Mucosa of descending colon (tissue), 3 donors: ENCODE results near the gene FAM13A. TPM values are rescaled to one million over a fixed set of nuclear protein-coding genes. Genes with fewer than 3 reads are reported as not detected.

Experiments
- ATAC-seq: fragments of 200-7000 bp; cut with Tn5 transposase; one replicate; pipeline ENCODE4 v1.9.1; 2020; ENCODE audit warnings: mild to moderate bottlenecking, moderate library complexity
- DNase-seq, 3 donors: peaks; one replicate each; pipeline ENCODE4 v3.0.0-alpha.2; 2020
- H3K36me3 ChIP-seq: fragments of 200-600 bp; one replicate; pipeline ENCODE4 v1.8.0; 2021; ENCODE audit warnings: low read depth, mild to moderate bottlenecking
- H3K4me1 ChIP-seq: fragments of 200-600 bp; one replicate; pipeline ENCODE4 v1.8.0; 2021; ENCODE audit warnings: low read depth, mild to moderate bottlenecking
- H3K4me3 ChIP-seq: fragments of 200-600 bp; one replicate; pipeline ENCODE4 v1.8.0; 2021; ENCODE audit warnings: mild to moderate bottlenecking
- H3K9me3 ChIP-seq: fragments of 200-600 bp; one replicate; pipeline ENCODE4 v1.8.0; 2021; ENCODE audit warnings: mild to moderate bottlenecking
- CTCF ChIP-seq: fragments of 200-600 bp; IDR thresholded peaks from one replicate; pipeline ENCODE4 v1.8.0; 2022; ENCODE audit warnings: antibody characterized with exemption, mild to moderate bottlenecking
- intact Hi-C, 2 donors: fragments of 100-400 bp; cut with DNase I in 1 of 2; cut with micrococcal nuclease in 1 of 2; formaldehyde crosslinking; loops; one replicate each; pipeline versions ENCODE4 v1.11.0 to v1.11.1; 2022; cut with DNase I, micrococcal nuclease
- total RNA-seq, 3 donors: library from RNA; stranded (reverse); fragmentation: NEBNext Ultra II Directional in 2 of 3; extraction: Animal tissue kit (Norgen Biotek cat#: 25700) in 2 of 3; gene quantifications; one replicate each; pipeline versions ENCODE4 v1.2.1 to v1.2.4, GENCODE V29; 2021 to 2023
- donor health status: DM: no; HTN: no; CAD: no; lungs with moderate emphysema.
- donor health status: DM: no; HTN: no; CAD: no.
- donor health status: DM: no; HTN: yes; CAD: no.

FAM13A gene
- total RNA-seq, 3 donors from 2014 or later, result 41.6 to 60.1 (median 50.2) TPM

GRCh38 chr4:89039730-89040338 lies 17.2 kb downstream of the FAM13A start:
- no peak for DNase-seq
- Histone ChIP-seq H3K36me3 (no peaks in the 10 kb centered on the region), H3K9me3 (peaks cover 9% of the 10 kb centered on the region), H3K4me3 (no peak overlapping the region), H3K4me1 (no peaks in the 10 kb centered on the region)
- intact Hi-C loops, result no loop called here
- no peak for ATAC-seq
- TF ChIP-seq CTCF, result no peak

GRCh38 chr4:89036535-89036934 lies 20.4 kb downstream of the FAM13A start:
- intact Hi-C loops, result no loop called here
- no peak for ATAC-seq
- Histone ChIP-seq H3K4me3 (no peak overlapping the region), H3K36me3 (no peaks in the 10 kb centered on the region), H3K4me1 (no peaks in the 10 kb centered on the region), H3K9me3 (peaks cover 9% of the 10 kb centered on the region)
- DNase-seq, result no peak
- no peak for TF ChIP-seq CTCF

- DNase-seq (no peak), ATAC-seq (no peak)
- TF ChIP-seq CTCF, result no peak
- peaks cover 1% of the 10 kb centered on the region for H3K9me3 ChIP-seq
- H3K4me3 ChIP-seq, result no peak overlapping the region
- H3K4me1 ChIP-seq, result no peaks in the 10 kb centered on the region
- intact Hi-C loops, result no loop called here
- H3K36me3 ChIP-seq, result no peaks in the 10 kb centered on the region
Observed at GRCh38 chr4:89031272-89031671, 25.7 kb downstream of the FAM13A start.

GRCh38 chr4:89029591-89029990 lies 27.4 kb downstream of the FAM13A start:
- intact Hi-C loops, result loop anchor here (10.0 kb wide), 2 partner anchors 325 to 505 kb away; partner anchors contain the start of gene PYURF (in 1 of the 2)

GRCh38 chr4:89026542-89026941 lies 30.4 kb downstream of the FAM13A start:
- no peaks in the 10 kb centered on the region for H3K36me3 ChIP-seq
- no peak for TF ChIP-seq CTCF
- H3K4me1 ChIP-seq, result no peaks in the 10 kb centered on the region
- H3K4me3 ChIP-seq, result no peak overlapping the region
- ATAC-seq, result no peak
- intact Hi-C loops, result loop anchor here (10.0 kb wide), 2 partner anchors 322 to 502 kb away; partner anchors contain the start of gene PYURF (in 1 of the 2)
- DNase-seq, result no peak
- H3K9me3 ChIP-seq, result no peaks in the 10 kb centered on the region

More at GRCh38 chr4:89029591-89029990, 27.4 kb downstream of the FAM13A start:
- Histone ChIP-seq H3K4me3 (no peak overlapping the region), H3K36me3 (no peaks in the 10 kb centered on the region), H3K4me1 (no peaks in the 10 kb centered on the region), H3K9me3 (no peaks in the 10 kb centered on the region)
- no peak for DNase-seq
- ATAC-seq, result peak; percentile 86
- no peak for TF ChIP-seq CTCF
